HepG2 (cell line): Measurements from ENCODE around the gene CCL5. TPM values are rescaled to one million over a fixed set of nuclear protein-coding genes. Genes with fewer than 3 reads are reported as not detected.

Experiments used
- ATAC-seq: fragments of 200-7000 bp; cut with Tn5 transposase; 3 replicates; pipeline ENCODE4 v1.9.1; 2020; ENCODE audit warnings: mild to moderate bottlenecking, moderate library complexity
- BruUV-seq: library from RNA; stranded (reverse); fragments of 400-500 nt; replicated peaks from 2 replicates; lab custom pipeline; 2021; lab: Mats Ljungman, UMichigan
- CTCF ChIA-PET: fragments of 300-600 bp; formaldehyde crosslinking; extraction: SDS; loops from one replicate; lab custom pipeline; 2021; ENCODE audit warnings: low total read pairs, inconsistent platforms, low intra/inter-chr PET ratio; lab: Yijun Ruan, JAX
- POLR2A ChIA-PET: fragments of 350-600 bp; sonication (Branson Sonifier 250); formaldehyde crosslinking; loops from one replicate; lab custom pipeline; 2020; ENCODE audit warnings: antibody characterized with exemption, inconsistent platforms; lab: Yijun Ruan, JAX
- DNase-seq: peaks from one replicate; pipeline ENCODE4 v3.0.0-alpha.2; 2015; ENCODE audit warnings: low spot score
- FAIRE-seq: peaks from 3 replicates; lab custom pipeline; 2011; peaks lifted over from hg19 to GRCh38; lab: Jason Lieb, UNC
- H2AFZ ChIP-seq: one replicate; pipeline ENCODE4 v1.6.1; 2011; ENCODE audit warnings: low read length, inconsistent platforms
- H3K27ac ChIP-seq: fragments of 300-600 bp; 3 replicates; pipeline ENCODE4 v1.8.0; 2011; ENCODE audit warnings: mixed run types, mild to moderate bottlenecking, mixed read lengths, low read length, inconsistent platforms; ENCODE audit not compliant: insufficient read depth; ENCODE audit errors: extremely low read length
- H3K27me3 ChIP-seq, 2 experiments: fragments of 200-600 bp in 1 of 2; 2 replicates in 1 of 2; 3 replicates in 1 of 2; pipeline versions ENCODE4 v1.6.0 to v1.8.0; 2011; ENCODE audit warnings: low read length in 2 of 2, mild to moderate bottlenecking in 2 of 2, moderate library complexity in 2 of 2, inconsistent platforms in 1 of 2; ENCODE audit not compliant: insufficient read depth in 2 of 2, control insufficient read depth in 1 of 2
- H3K36me3 ChIP-seq, 2 experiments: fragments of 200-600 bp in 1 of 2; replicated peaks in 1 of 2; 2 replicates in 1 of 2; 3 replicates in 1 of 2; pipeline versions ENCODE4 v1.5.1 to v1.8.0; 2011; ENCODE audit warnings: low read length in 2 of 2, inconsistent platforms in 1 of 2; ENCODE audit not compliant: insufficient read depth in 2 of 2, control insufficient read depth in 1 of 2
- H3K4me1 ChIP-seq: 2 replicates; pipeline ENCODE4 v1.5.1; 2012; ENCODE audit warnings: low read length, inconsistent platforms; ENCODE audit not compliant: insufficient read depth
- H3K4me2 ChIP-seq: 2 replicates; pipeline ENCODE4 v1.6.0; 2011; ENCODE audit warnings: low read depth, low read length, inconsistent platforms
- H3K4me3 ChIP-seq, 3 experiments: fragments of 200-600 bp in 1 of 3; sonication (generic), shearing (Covaris generic) in 1 of 3; replicated peaks in 1 of 3; 2 replicates each; pipeline ENCODE4 v1.5.1; 2011 to 2016; ENCODE audit warnings: low read length in 3 of 3, inconsistent platforms in 2 of 3, low read depth in 2 of 3, mild to moderate bottlenecking in 2 of 3, control low read depth in 1 of 3, mixed read lengths in 1 of 3; ENCODE audit not compliant: insufficient read depth in 1 of 3
- H3K79me2 ChIP-seq: one replicate; pipeline ENCODE4 v1.6.1; 2011; ENCODE audit warnings: low read length, inconsistent platforms; ENCODE audit not compliant: insufficient read depth
- H3K9ac ChIP-seq: 2 replicates; pipeline ENCODE4 v1.6.0; 2011; ENCODE audit warnings: mild to moderate bottlenecking, low read depth, low read length, inconsistent platforms; ENCODE audit not compliant: insufficient read depth
- H3K9me3 ChIP-seq: 2 replicates; pipeline ENCODE4 v1.5.1; 2012; ENCODE audit warnings: mild to moderate bottlenecking, low read length
- H4K20me1 ChIP-seq: 2 replicates; pipeline ENCODE4 v1.6.0; 2011; ENCODE audit warnings: inconsistent platforms, mild to moderate bottlenecking, low read length, moderate library complexity; ENCODE audit not compliant: insufficient read depth
- CBX5 ChIP-seq: sonication (generic); formaldehyde crosslinking; IDR thresholded peaks from 2 replicates; pipeline ENCODE4 v1.4.0; 2020; ENCODE audit warnings: missing genetic modification reagents, borderline replicate concordance
- GABPA ChIP-seq, 2 experiments: IDR thresholded peaks; 2 replicates each; pipeline ENCODE4 v1.6.1; 2011 to 2016; ENCODE audit warnings: low read depth in 2 of 2, low read length in 1 of 2, missing biosample characterization in 1 of 2, missing genetic modification characterization in 1 of 2
- KDM1A ChIP-seq: IDR thresholded peaks from 2 replicates; pipeline ENCODE4 v1.6.1; 2016; ENCODE audit warnings: missing compliant biosample characterization
- PAF1 ChIP-seq: IDR thresholded peaks from 2 replicates; pipeline ENCODE4 v1.6.1; 2016; ENCODE audit warnings: missing genetic modification reagents, missing compliant biosample characterization
- PHF8 ChIP-seq: sonication (generic); formaldehyde crosslinking; IDR thresholded peaks from 2 replicates; pipeline ENCODE4 v1.5.0; 2020; ENCODE audit warnings: missing genetic modification reagents
- RARG ChIP-seq: sonication (generic); formaldehyde crosslinking; IDR thresholded peaks from 2 replicates; pipeline ENCODE4 v1.4.0; 2020; ENCODE audit warnings: low read depth, mild to moderate bottlenecking, missing genetic modification reagents
- SSRP1 ChIP-seq: IDR thresholded peaks from 2 replicates; pipeline ENCODE4 v1.6.1; 2016; ENCODE audit warnings: control low read depth
- ZFP37 ChIP-seq: sonication (generic); formaldehyde crosslinking; IDR thresholded peaks from 2 replicates; pipeline ENCODE4 v1.4.0; 2020; ENCODE audit warnings: missing genetic modification reagents, borderline replicate concordance
- ZNF276 ChIP-seq: sonication (generic); formaldehyde crosslinking; IDR thresholded peaks from 2 replicates; pipeline ENCODE4 v1.4.0; 2020; ENCODE audit warnings: mild to moderate bottlenecking, low read depth, missing genetic modification reagents
- ZNF652 ChIP-seq: IDR thresholded peaks from 2 replicates; pipeline ENCODE4 v1.6.1; 2016; ENCODE audit warnings: low read depth, borderline replicate concordance
- ZNF766 ChIP-seq: sonication (generic); formaldehyde crosslinking; IDR thresholded peaks from 2 replicates; pipeline ENCODE4 v1.5.0; 2020; ENCODE audit warnings: missing genetic modification reagents, borderline replicate concordance
- ZNF784 ChIP-seq: sonication (generic); formaldehyde crosslinking; IDR thresholded peaks from 2 replicates; pipeline ENCODE4 v1.5.1; 2020; ENCODE audit warnings: missing genetic modification reagents, mild to moderate bottlenecking, borderline replicate concordance
- WGBS: methylation state at CpG from one replicate; pipeline ENCODE4 v1.1.6; 2017; ENCODE audit warnings: low lambda C conversion rate; 5-methylcytosine and 5-hydroxymethylcytosine counted together
- in situ Hi-C: cut with HindIII; loops from 2 replicates; pipeline ENCODE4 v1.10.0; 2017; ENCODE audit warnings: low pct_unique_long_range_greater_than_20kb; ENCODE audit not compliant: extremely low pct_ligation_motif_present
- intact Hi-C: fragments of 100-400 bp; cut with micrococcal nuclease; formaldehyde crosslinking; loops from one replicate; pipeline ENCODE4 v1.10.0; 2022; ENCODE audit not compliant: unreplicated experiment
- polyA plus RNA-seq, 8 experiments: library from polyadenylated mRNA; depleted of rRNA in 3 of 8; stranded (reverse) in 7 of 8; unstranded in 1 of 8; fragments of >200 nt; fragmentation: Illumina TruSeq in 4 of 8; extraction: Trizol in 4 of 8; gene quantifications; 2 replicates each; pipeline versions ENCODE4 v1.2.1 to v1.2.3, GENCODE V29; 2011 to 2016; ENCODE audit warnings: low read depth in 4 of 8, missing spikeins in 1 of 8, mixed read lengths in 1 of 8; ENCODE audit not compliant: insufficient read depth in 1 of 8
- total RNA-seq, 5 experiments: library from RNA; depleted of rRNA; stranded (reverse); fragments of >200 nt; fragmentation: Illumina TruSeq; extraction: Trizol; gene quantifications; 2 replicates each; pipeline ENCODE4 v1.2.3, GENCODE V29; 2016; ENCODE audit warnings: low read depth in 1 of 5
- TF ChIP-seq, protein P1 (sequence below): sonication (generic); formaldehyde crosslinking; IDR thresholded peaks from 2 replicates; pipeline ENCODE4 v1.8.0; 2022; ENCODE audit warnings: low read depth, missing genetic modification reagents
- TF ChIP-seq, protein P2 (sequence below): IDR thresholded peaks from 2 replicates; pipeline ENCODE4 v1.6.1; 2018; ENCODE audit warnings: missing genetic modification reagents, mild to moderate bottlenecking, missing compliant biosample characterization
- TF ChIP-seq, protein P3 (sequence below): sonication (generic); formaldehyde crosslinking; IDR thresholded peaks from 2 replicates; pipeline ENCODE4 v1.4.0; 2020; ENCODE audit warnings: missing genetic modification reagents
- TF ChIP-seq, protein P4 (sequence below): sonication (generic); formaldehyde crosslinking; conservative IDR thresholded peaks from 2 replicates; pipeline ENCODE4 v1.4.0; 2020; ENCODE audit warnings: missing genetic modification reagents

The CCL5 gene
- total and polyA plus RNA-seq, 2 of the 13 experiments (the other 11 are each of a cell fraction or from before 2014, with no cell fraction given): 0.13 to 0.29 TPM

DNA sequence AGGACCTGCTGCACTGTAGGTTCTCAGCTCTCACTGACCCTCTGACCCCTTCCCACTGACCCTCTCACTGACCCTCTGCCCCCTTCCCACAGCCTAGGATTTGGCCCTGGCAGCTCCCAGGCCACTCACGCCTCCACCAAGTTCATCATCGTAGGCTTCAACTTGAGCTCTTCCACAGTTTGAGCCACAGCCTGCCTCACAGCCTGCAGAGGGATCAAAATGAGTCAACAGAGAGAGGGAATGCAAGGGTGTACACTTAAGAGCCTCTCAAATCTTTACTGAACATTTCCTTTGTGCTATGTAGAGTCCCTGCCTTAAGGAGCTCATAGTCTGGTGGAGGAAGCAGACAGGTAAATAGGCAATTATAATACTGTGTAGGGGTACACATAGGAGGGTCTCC lies 23.6 kb downstream of the CCL5 start:
- Histone ChIP-seq H2AFZ (no peak overlapping the region), H3K9me3 (no peaks in the 10 kb centered on the region), H3K4me3 (no peak overlapping the region), H3K9ac (no peak overlapping the region), H3K4me2 (no peak overlapping the region), H4K20me1 (no peaks in the 10 kb centered on the region), H3K36me3 (no peaks in the 10 kb centered on the region), H3K27me3 (no peaks in the 10 kb centered on the region), H3K27ac (no peak overlapping the region), H3K4me1 (peaks cover 7% of the 10 kb centered on the region; the same call in 1 of the 2 replicates), H3K79me2 (no peaks in the 10 kb centered on the region)
- FAIRE-seq (no peak), ATAC-seq (no peak), DNase-seq (no peak)
- intact Hi-C loops: no loop called here
- BruUV-seq: no TSS peak
- 90% methylated on average over 2 of the region's 2 CpGs for WGBS
- in situ Hi-C loops: no loop called here
- CTCF ChIA-PET: no interaction called here
- POLR2A ChIA-PET: no interaction called here
- TF ChIP-seq GABPA (IDR thresholded peaks at IDR 0.05; ENCODE audit: low read depth, low read length): no peak
- no peak for TF ChIP-seq GABPA (CRISPR knock-in tag; IDR thresholded peaks at IDR 0.05; ENCODE audit: low read depth)
- TF ChIP-seq SSRP1 (CRISPR knock-in tag): no peak
- no peak for TF ChIP-seq CBX5
- TF ChIP-seq ZNF276 (CRISPR knock-in tag): no peak
- TF ChIP-seq RARG (CRISPR knock-in tag): no peak
- TF ChIP-seq PAF1 (CRISPR knock-in tag): no peak
- no peak for TF ChIP-seq ZNF652
- TF ChIP-seq, protein P1, sequence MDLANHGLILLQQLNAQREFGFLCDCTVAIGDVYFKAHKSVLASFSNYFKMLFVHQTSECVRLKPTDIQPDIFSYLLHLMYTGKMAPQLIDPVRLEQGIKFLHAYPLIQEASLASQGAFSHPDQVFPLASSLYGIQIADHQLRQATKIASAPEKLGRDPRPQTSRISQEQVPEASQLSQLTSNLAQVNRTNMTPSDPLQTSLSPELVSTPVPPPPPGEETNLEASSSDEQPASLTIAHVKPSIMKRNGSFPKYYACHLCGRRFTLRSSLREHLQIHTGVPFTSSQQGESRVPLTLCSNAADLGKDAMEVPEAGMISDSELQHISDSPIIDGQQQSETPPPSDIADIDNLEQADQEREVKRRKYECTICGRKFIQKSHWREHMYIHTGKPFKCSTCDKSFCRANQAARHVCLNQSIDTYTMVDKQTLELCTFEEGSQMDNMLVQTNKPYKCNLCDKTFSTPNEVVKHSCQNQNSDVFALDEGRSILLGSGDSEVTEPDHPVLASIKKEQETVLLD (CRISPR knock-in tag): no peak
- no peak for TF ChIP-seq ZNF784
- TF ChIP-seq, protein P2, sequence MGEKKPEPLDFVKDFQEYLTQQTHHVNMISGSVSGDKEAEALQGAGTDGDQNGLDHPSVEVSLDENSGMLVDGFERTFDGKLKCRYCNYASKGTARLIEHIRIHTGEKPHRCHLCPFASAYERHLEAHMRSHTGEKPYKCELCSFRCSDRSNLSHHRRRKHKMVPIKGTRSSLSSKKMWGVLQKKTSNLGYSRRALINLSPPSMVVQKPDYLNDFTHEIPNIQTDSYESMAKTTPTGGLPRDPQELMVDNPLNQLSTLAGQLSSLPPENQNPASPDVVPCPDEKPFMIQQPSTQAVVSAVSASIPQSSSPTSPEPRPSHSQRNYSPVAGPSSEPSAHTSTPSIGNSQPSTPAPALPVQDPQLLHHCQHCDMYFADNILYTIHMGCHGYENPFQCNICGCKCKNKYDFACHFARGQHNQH: no peak
- no peak for TF ChIP-seq ZNF766 (CRISPR knock-in tag)
- TF ChIP-seq PHF8: no peak
- TF ChIP-seq, protein P3, sequence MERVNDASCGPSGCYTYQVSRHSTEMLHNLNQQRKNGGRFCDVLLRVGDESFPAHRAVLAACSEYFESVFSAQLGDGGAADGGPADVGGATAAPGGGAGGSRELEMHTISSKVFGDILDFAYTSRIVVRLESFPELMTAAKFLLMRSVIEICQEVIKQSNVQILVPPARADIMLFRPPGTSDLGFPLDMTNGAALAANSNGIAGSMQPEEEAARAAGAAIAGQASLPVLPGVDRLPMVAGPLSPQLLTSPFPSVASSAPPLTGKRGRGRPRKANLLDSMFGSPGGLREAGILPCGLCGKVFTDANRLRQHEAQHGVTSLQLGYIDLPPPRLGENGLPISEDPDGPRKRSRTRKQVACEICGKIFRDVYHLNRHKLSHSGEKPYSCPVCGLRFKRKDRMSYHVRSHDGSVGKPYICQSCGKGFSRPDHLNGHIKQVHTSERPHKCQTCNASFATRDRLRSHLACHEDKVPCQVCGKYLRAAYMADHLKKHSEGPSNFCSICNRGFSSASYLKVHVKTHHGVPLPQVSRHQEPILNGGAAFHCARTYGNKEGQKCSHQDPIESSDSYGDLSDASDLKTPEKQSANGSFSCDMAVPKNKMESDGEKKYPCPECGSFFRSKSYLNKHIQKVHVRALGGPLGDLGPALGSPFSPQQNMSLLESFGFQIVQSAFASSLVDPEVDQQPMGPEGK: no peak
- TF ChIP-seq KDM1A (CRISPR knock-in tag): no peak
- TF ChIP-seq ZFP37: no peak
- TF ChIP-seq, protein P4, sequence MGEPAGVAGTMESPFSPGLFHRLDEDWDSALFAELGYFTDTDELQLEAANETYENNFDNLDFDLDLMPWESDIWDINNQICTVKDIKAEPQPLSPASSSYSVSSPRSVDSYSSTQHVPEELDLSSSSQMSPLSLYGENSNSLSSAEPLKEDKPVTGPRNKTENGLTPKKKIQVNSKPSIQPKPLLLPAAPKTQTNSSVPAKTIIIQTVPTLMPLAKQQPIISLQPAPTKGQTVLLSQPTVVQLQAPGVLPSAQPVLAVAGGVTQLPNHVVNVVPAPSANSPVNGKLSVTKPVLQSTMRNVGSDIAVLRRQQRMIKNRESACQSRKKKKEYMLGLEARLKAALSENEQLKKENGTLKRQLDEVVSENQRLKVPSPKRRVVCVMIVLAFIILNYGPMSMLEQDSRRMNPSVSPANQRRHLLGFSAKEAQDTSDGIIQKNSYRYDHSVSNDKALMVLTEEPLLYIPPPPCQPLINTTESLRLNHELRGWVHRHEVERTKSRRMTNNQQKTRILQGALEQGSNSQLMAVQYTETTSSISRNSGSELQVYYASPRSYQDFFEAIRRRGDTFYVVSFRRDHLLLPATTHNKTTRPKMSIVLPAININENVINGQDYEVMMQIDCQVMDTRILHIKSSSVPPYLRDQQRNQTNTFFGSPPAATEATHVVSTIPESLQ (CRISPR knock-in tag): no peak
